Measurements from ENCODE around the gene JAK1. TPM values are rescaled to one million over a fixed set of nuclear protein-coding genes. Genes with fewer than 3 reads are reported as not detected.

The JAK1 gene
- total and polyA plus RNA-seq, 7 donors: 43.8 to 143 (median 99.6) TPM

DNA sequence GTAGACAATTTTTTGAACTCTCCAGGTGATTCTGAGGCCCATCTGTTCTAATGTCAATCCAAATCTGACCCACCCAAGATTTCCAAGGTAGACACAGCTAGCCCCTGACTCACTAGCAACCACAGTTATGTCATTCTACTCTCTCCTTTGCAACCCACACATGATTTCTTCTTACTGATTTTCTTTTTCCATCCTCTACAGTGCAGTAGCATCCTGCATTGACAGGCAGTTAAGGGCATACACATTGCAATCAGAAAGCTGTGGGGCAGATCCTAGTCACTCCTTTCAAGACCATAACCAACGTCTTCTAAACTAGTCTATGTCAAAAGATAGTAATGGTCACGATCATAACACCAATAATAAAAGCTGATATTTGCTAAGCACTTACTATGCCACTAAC lies 54.2 kb downstream of the JAK1 start:
- no peaks in the 10 kb centered on the region for H3K36me3 ChIP-seq
- peaks cover 0 to 63% (median 47%) of the 10 kb centered on the region in 4 donors for H3K4me1 ChIP-seq
- DNase-seq: no peak
- H3K4me3 ChIP-seq: no peak overlapping the region
- TF ChIP-seq POLR2AphosphoS5 (IDR thresholded peaks at IDR 0.05) (no peak), CTCF (IDR thresholded peaks at IDR 0.05) (no peak), EP300 (IDR thresholded peaks at IDR 0.05) (no peak), POLR2A (IDR thresholded peaks at IDR 0.05) (no peak)
- H3K9me3 ChIP-seq: no peaks in the 10 kb centered on the region
- WGBS, 2 donors: 45 to 71% methylated on average over 2 of the region's 2 CpGs
- intact Hi-C loops (cut with DNase I): no loop called here
- H3K27me3 ChIP-seq: no peaks in the 10 kb centered on the region
- no peak overlapping the region for H3K27ac ChIP-seq

GRCh38 chr1:64911326-64911725 lies 55.0 kb downstream of the JAK1 start:
- intact Hi-C loops (cut with DNase I): no loop called here
- H3K27ac ChIP-seq: no peak overlapping the region
- TF ChIP-seq POLR2AphosphoS5 (IDR thresholded peaks at IDR 0.05) (no peak), CTCF (IDR thresholded peaks at IDR 0.05) (no peak), EP300 (IDR thresholded peaks at IDR 0.05) (no peak), POLR2A (IDR thresholded peaks at IDR 0.05) (no peak)
- no peak overlapping the region for H3K4me3 ChIP-seq
- no peaks in the 10 kb centered on the region for H3K36me3 ChIP-seq
- 88 to 89% methylated on average over 3 of the region's 3 CpGs for WGBS, 2 donors
- DNase-seq: no peak
- H3K9me3 ChIP-seq: no peaks in the 10 kb centered on the region
- peaks cover 0 to 62% (median 50%) of the 10 kb centered on the region in 4 donors for H3K4me1 ChIP-seq
- no peaks in the 10 kb centered on the region for H3K27me3 ChIP-seq

- H3K4me3 ChIP-seq: no peak overlapping the region
- WGBS, 2 donors: 70 to 88% methylated on average over 7 of the region's 7 CpGs
- intact Hi-C loops (cut with DNase I): no loop called here
- H3K27me3 ChIP-seq: no peaks in the 10 kb centered on the region
- TF ChIP-seq POLR2AphosphoS5 (IDR thresholded peaks at IDR 0.05): no peak
- TF ChIP-seq POLR2A (IDR thresholded peaks at IDR 0.05): no peak
- no peak for TF ChIP-seq CTCF (IDR thresholded peaks at IDR 0.05)
- no peak for TF ChIP-seq EP300 (IDR thresholded peaks at IDR 0.05)
- no peaks in the 10 kb centered on the region for H3K9me3 ChIP-seq
- peaks cover 0 to 53% (median 38%) of the 10 kb centered on the region in 4 donors for H3K4me1 ChIP-seq
- H3K36me3 ChIP-seq: no peaks in the 10 kb centered on the region
- H3K27ac ChIP-seq: no peak overlapping the region
- no peak for DNase-seq
Observed at GRCh38 chr1:64909031-64909430, 57.3 kb downstream of the JAK1 start.

DNA sequence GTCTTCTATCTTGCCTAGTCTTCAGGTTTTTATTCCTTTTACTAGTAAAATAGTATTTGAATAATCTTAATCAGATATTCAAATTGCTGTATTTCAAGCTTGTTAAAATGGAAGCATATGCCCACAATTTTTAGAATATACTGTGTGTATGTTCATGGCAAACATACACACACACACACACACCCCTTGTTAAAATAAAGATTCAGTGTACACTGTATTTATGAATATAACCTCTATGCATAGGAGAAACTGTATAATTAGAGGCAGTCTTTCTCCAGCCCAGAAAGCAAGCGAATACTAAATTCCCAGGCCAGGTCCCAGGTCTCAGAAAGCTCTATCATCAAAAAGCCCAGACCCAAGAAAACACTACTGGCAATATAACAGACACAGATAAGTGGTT lies 57.8 kb downstream of the JAK1 start:
- intact Hi-C loops (cut with DNase I): no loop called here
- Histone ChIP-seq H3K4me1 (peaks cover 0 to 48% (median 34%) of the 10 kb centered on the region in 4 donors), H3K9me3 (no peaks in the 10 kb centered on the region), H3K36me3 (no peaks in the 10 kb centered on the region), H3K4me3 (no peak overlapping the region), H3K27me3 (no peaks in the 10 kb centered on the region), H3K27ac (no peak overlapping the region)
- TF ChIP-seq POLR2AphosphoS5 (IDR thresholded peaks at IDR 0.05) (no peak), EP300 (IDR thresholded peaks at IDR 0.05) (no peak), CTCF (IDR thresholded peaks at IDR 0.05) (no peak), POLR2A (IDR thresholded peaks at IDR 0.05) (no peak)
- 59 to 88% methylated on average over 1 of the region's 1 CpG for WGBS, 2 donors
- no peak for DNase-seq

- 76% methylated on average over 3 of the region's 3 CpGs for WGBS, 2 donors
- no peaks in the 10 kb centered on the region for H3K36me3 ChIP-seq
- DNase-seq: no peak
- intact Hi-C loops (cut with DNase I): no loop called here
- TF ChIP-seq POLR2A (IDR thresholded peaks at IDR 0.05) (no peak), POLR2AphosphoS5 (IDR thresholded peaks at IDR 0.05) (no peak), CTCF (IDR thresholded peaks at IDR 0.05) (no peak), EP300 (IDR thresholded peaks at IDR 0.05) (no peak)
- peaks cover 0 to 31% (median 21%) of the 10 kb centered on the region in 4 donors for H3K4me1 ChIP-seq
- H3K9me3 ChIP-seq: no peaks in the 10 kb centered on the region
- no peaks in the 10 kb centered on the region for H3K27me3 ChIP-seq
- no peak overlapping the region for H3K4me3 ChIP-seq
- no peak overlapping the region for H3K27ac ChIP-seq
Observed at GRCh38 chr1:64906447-64906846, 59.9 kb downstream of the JAK1 start.

All from sigmoid colon (tissue), 7 donors.